ENCODE results near the gene ZNF384.
A peak's percentile ranks its signal among the peaks of the same experiment; 100 is the strongest.

The ZNF384 gene

GRCh38 chr12:6662906-6663742 is 26.1 kb downstream of the ZNF384 start, which contains the start of gene ING4:
ING4 (minus strand) TSS chr12:6663119; CDS start chr12:6663101, 18 bp downstream.
- H3K9me3 ChIP-seq (ENCODE audit: control extremely low read depth in 1 of 5, control insufficient read depth in 4 of 5, insufficient read depth in 2 of 5, low read depth in 1 of 5, low read length in 4 of 5), result no peaks in the 10 kb centered on the region
- peak within 1 kb of the TSS; percentile 57 to 95 (median 87) for H3K4me3 ChIP-seq (ENCODE audit: control insufficient read depth in 1 of 7, extremely low read depth in 1 of 7, insufficient read depth in 4 of 7, low read depth in 2 of 7, low read length in 6 of 7)
- CTCF ChIA-PET, result interaction anchor here (1.3 to 5.9 kb wide), 6 partner anchors 11 to 48 kb away, joined by 4 to 39 read pairs (median 8); partner anchors contain the start of gene ZNF384
- H3K4me1 ChIP-seq (ENCODE audit: control extremely low read depth in 1 of 4, control insufficient read depth in 4 of 4, insufficient read depth in 4 of 4, low read length in 3 of 4), result peaks cover 8 to 16% (median 13%) of the 10 kb centered on the region in 4 experiments
- POLR2A ChIA-PET, result interaction anchor here (0.6 to 1.2 kb wide), 4 partner anchors 26 to 1024 kb away, joined by 3 to 6 read pairs (median 4); partner anchors contain the start of gene ZNF384
- peak within 1 kb of the TSS; percentile 90 to 91 for H3K27ac ChIP-seq (ENCODE audit: insufficient read depth in 1 of 2, low read depth in 1 of 2, low read length in 2 of 2, poor library complexity in 1 of 2, severe bottlenecking in 2 of 2)
- DNase-seq, result peak; percentile 99 to 100 (median 99)
- H3K36me3 ChIP-seq (ENCODE audit: control insufficient read depth in 4 of 4, insufficient read depth in 4 of 4, low read length in 3 of 4), result peaks cover 6 to 29% (median 20%) of the 10 kb centered on the region in 4 experiments
- WGBS (ENCODE audit: insufficient coverage), result under 1% methylated on average over 34 of the region's 37 CpGs
- no peaks in the 10 kb centered on the region for H3K27me3 ChIP-seq (replicated peaks in 2 of 5; ENCODE audit: control insufficient read depth in 4 of 5, insufficient read depth in 5 of 5, low read length in 4 of 5)

GRCh38 chr12:6662602-6662905 is 26.6 kb downstream of the ZNF384 start:
- WGBS (ENCODE audit: insufficient coverage), result 6% methylated on average over 6 of the region's 10 CpGs
- CTCF ChIA-PET, result interaction anchor here (1.2 to 2.3 kb wide), 2 partner anchors 39 to 41 kb away, joined by 3 to 7 read pairs; no protein-coding TSS in a partner anchor
- Histone ChIP-seq H3K4me3 (ENCODE audit: control insufficient read depth in 1 of 7, extremely low read depth in 1 of 7, insufficient read depth in 4 of 7, low read depth in 2 of 7, low read length in 6 of 7) (peak overlapping the region; percentile 57 to 95 (median 87)), H3K27ac (ENCODE audit: insufficient read depth in 1 of 2, low read depth in 1 of 2, low read length in 2 of 2, poor library complexity in 1 of 2, severe bottlenecking in 2 of 2) (peak overlapping the region; percentile 90 to 91), H3K4me1 (ENCODE audit: control extremely low read depth in 1 of 4, control insufficient read depth in 4 of 4, insufficient read depth in 4 of 4, low read length in 3 of 4) (peaks cover 8 to 16% (median 13%) of the 10 kb centered on the region in 4 experiments), H3K36me3 (ENCODE audit: control insufficient read depth in 4 of 4, insufficient read depth in 4 of 4, low read length in 3 of 4) (peaks cover 6 to 25% (median 16%) of the 10 kb centered on the region in 4 experiments), H3K9me3 (ENCODE audit: control extremely low read depth in 1 of 5, control insufficient read depth in 4 of 5, insufficient read depth in 2 of 5, low read depth in 1 of 5, low read length in 4 of 5) (no peaks in the 10 kb centered on the region), H3K27me3 (replicated peaks in 2 of 5; ENCODE audit: control insufficient read depth in 4 of 5, insufficient read depth in 5 of 5, low read length in 4 of 5) (no peaks in the 10 kb centered on the region)
- DNase-seq, result no peak
- POLR2A ChIA-PET, result no interaction called here

- ChIA-PET CTCF (interaction anchor here (0.9 to 3.5 kb wide), 2 partner anchors 32 to 127 kb away, joined by 3 to 18 read pairs; no protein-coding TSS in a partner anchor), POLR2A (no interaction called here)
- Histone ChIP-seq H3K9me3 (ENCODE audit: control extremely low read depth in 1 of 5, control insufficient read depth in 4 of 5, insufficient read depth in 2 of 5, low read depth in 1 of 5, low read length in 4 of 5) (no peaks in the 10 kb centered on the region), H3K27ac (ENCODE audit: insufficient read depth in 1 of 2, low read depth in 1 of 2, low read length in 2 of 2, poor library complexity in 1 of 2, severe bottlenecking in 2 of 2) (no peak overlapping the region), H3K36me3 (ENCODE audit: control insufficient read depth in 4 of 4, insufficient read depth in 4 of 4, low read length in 3 of 4) (peaks cover 24 to 75% (median 41%) of the 10 kb centered on the region in 4 experiments), H3K27me3 (replicated peaks in 2 of 5; ENCODE audit: control insufficient read depth in 4 of 5, insufficient read depth in 5 of 5, low read length in 4 of 5) (no peaks in the 10 kb centered on the region), H3K4me1 (ENCODE audit: control extremely low read depth in 1 of 4, control insufficient read depth in 4 of 4, insufficient read depth in 4 of 4, low read length in 3 of 4) (no peaks in the 10 kb centered on the region), H3K4me3 (ENCODE audit: control insufficient read depth in 1 of 7, extremely low read depth in 1 of 7, insufficient read depth in 4 of 7, low read depth in 2 of 7, low read length in 6 of 7) (no peak overlapping the region)
- DNase-seq, result no peak
- 100% methylated on average over 3 of the region's 5 CpGs for whole genome bisulfite sequencing (ENCODE audit: insufficient coverage)
Observed at GRCh38 chr12:6653987-6654386, 35.2 kb downstream of the ZNF384 start.

- Histone ChIP-seq H3K4me3 (ENCODE audit: control insufficient read depth in 1 of 7, extremely low read depth in 1 of 7, insufficient read depth in 4 of 7, low read depth in 2 of 7, low read length in 6 of 7) (no peak overlapping the region), H3K9me3 (ENCODE audit: control extremely low read depth in 1 of 5, control insufficient read depth in 4 of 5, insufficient read depth in 2 of 5, low read depth in 1 of 5, low read length in 4 of 5) (no peaks in the 10 kb centered on the region), H3K27me3 (replicated peaks in 2 of 5; ENCODE audit: control insufficient read depth in 4 of 5, insufficient read depth in 5 of 5, low read length in 4 of 5) (no peaks in the 10 kb centered on the region), H3K36me3 (ENCODE audit: control insufficient read depth in 4 of 4, insufficient read depth in 4 of 4, low read length in 3 of 4) (peaks cover 20 to 71% (median 42%) of the 10 kb centered on the region in 4 experiments), H3K4me1 (ENCODE audit: control extremely low read depth in 1 of 4, control insufficient read depth in 4 of 4, insufficient read depth in 4 of 4, low read length in 3 of 4) (no peaks in the 10 kb centered on the region), H3K27ac (ENCODE audit: insufficient read depth in 1 of 2, low read depth in 1 of 2, low read length in 2 of 2, poor library complexity in 1 of 2, severe bottlenecking in 2 of 2) (no peak overlapping the region)
- 100% methylated on average over 1 of the region's 1 CpG for WGBS (ENCODE audit: insufficient coverage)
- no peak for DNase-seq
- ChIA-PET POLR2A (no interaction called here), CTCF (interaction anchor here (0.9 kb wide), 1 partner anchor 128 kb away, joined by 3 read pairs; no protein-coding TSS in a partner anchor)
Observed at GRCh38 chr12:6653342-6653741, 35.8 kb downstream of the ZNF384 start.

GRCh38 chr12:6652391-6652790 is 36.8 kb downstream of the ZNF384 start:
- H3K36me3 ChIP-seq (ENCODE audit: control insufficient read depth in 4 of 4, insufficient read depth in 4 of 4, low read length in 3 of 4), result peaks cover 23 to 71% (median 45%) of the 10 kb centered on the region in 4 experiments
- no peaks in the 10 kb centered on the region for H3K27me3 ChIP-seq (replicated peaks in 2 of 5; ENCODE audit: control insufficient read depth in 4 of 5, insufficient read depth in 5 of 5, low read length in 4 of 5)
- no peak for DNase-seq
- ChIA-PET POLR2A (interaction anchor here (0.7 kb wide), 1 partner anchor 16 kb away, joined by 3 read pairs; no protein-coding TSS in a partner anchor), CTCF (interaction anchor here (1.4 kb wide), 1 partner anchor 37 kb away, joined by 3 read pairs; no protein-coding TSS in a partner anchor)
- no peak overlapping the region for H3K4me3 ChIP-seq (ENCODE audit: control insufficient read depth in 1 of 7, extremely low read depth in 1 of 7, insufficient read depth in 4 of 7, low read depth in 2 of 7, low read length in 6 of 7)
- H3K4me1 ChIP-seq (ENCODE audit: control extremely low read depth in 1 of 4, control insufficient read depth in 4 of 4, insufficient read depth in 4 of 4, low read length in 3 of 4), result peaks cover 0 to 1% (median under 1%) of the 10 kb centered on the region in 4 experiments
- 95% methylated on average over 11 of the region's 12 CpGs for WGBS (ENCODE audit: insufficient coverage)
- no peaks in the 10 kb centered on the region for H3K9me3 ChIP-seq (ENCODE audit: control extremely low read depth in 1 of 5, control insufficient read depth in 4 of 5, insufficient read depth in 2 of 5, low read depth in 1 of 5, low read length in 4 of 5)
- H3K27ac ChIP-seq (ENCODE audit: insufficient read depth in 1 of 2, low read depth in 1 of 2, low read length in 2 of 2, poor library complexity in 1 of 2, severe bottlenecking in 2 of 2), result no peak overlapping the region

GRCh38 chr12:6650832-6651231 is 38.3 kb downstream of the ZNF384 start:
- H3K27ac ChIP-seq (ENCODE audit: insufficient read depth in 1 of 2, low read depth in 1 of 2, low read length in 2 of 2, poor library complexity in 1 of 2, severe bottlenecking in 2 of 2), result no peak overlapping the region
- peaks cover 17 to 57% (median 44%) of the 10 kb centered on the region in 4 experiments for H3K36me3 ChIP-seq (ENCODE audit: control insufficient read depth in 4 of 4, insufficient read depth in 4 of 4, low read length in 3 of 4)
- POLR2A ChIA-PET, result no interaction called here
- WGBS (ENCODE audit: insufficient coverage), result 95% methylated on average over 4 of the region's 8 CpGs
- DNase-seq, result no peak
- H3K4me1 ChIP-seq (ENCODE audit: control extremely low read depth in 1 of 4, control insufficient read depth in 4 of 4, insufficient read depth in 4 of 4, low read length in 3 of 4), result peaks cover 0 to 12% (median 4%) of the 10 kb centered on the region in 4 experiments
- H3K27me3 ChIP-seq (replicated peaks in 2 of 5; ENCODE audit: control insufficient read depth in 4 of 5, insufficient read depth in 5 of 5, low read length in 4 of 5), result no peaks in the 10 kb centered on the region
- CTCF ChIA-PET, result interaction anchor here (1.4 kb wide), 1 partner anchor 35 kb away, joined by 3 read pairs; no protein-coding TSS in a partner anchor
- peaks cover 0 to 5% (median 0%) of the 10 kb centered on the region in 5 experiments for H3K9me3 ChIP-seq (ENCODE audit: control extremely low read depth in 1 of 5, control insufficient read depth in 4 of 5, insufficient read depth in 2 of 5, low read depth in 1 of 5, low read length in 4 of 5)
- no peak overlapping the region for H3K4me3 ChIP-seq (ENCODE audit: control insufficient read depth in 1 of 7, extremely low read depth in 1 of 7, insufficient read depth in 4 of 7, low read depth in 2 of 7, low read length in 6 of 7)
